Stomach (tissue), 9 donors: Measurements from ENCODE around the gene PAH. TPM values are rescaled to one million over a fixed set of nuclear protein-coding genes. Genes with fewer than 3 reads are reported as not detected.

ENCODE experiments used
- DNase-seq, 2 donors: peaks; one replicate each; pipeline versions ENCODE4 v3.0.0 to v3.0.0-alpha.2; 2013 to 2019
- H3K27ac ChIP-seq, 5 donors: fragments of 200-600 bp in 4 of 5; sonication (generic) in 4 of 5; one replicate each; pipeline ENCODE4 v1.5.1; 2013 to 2019; ENCODE audit warnings: mild to moderate bottlenecking in 1 of 5, moderate library complexity in 1 of 5
- H3K27me3 ChIP-seq, 3 donors: fragments of 200-600 bp; sonication (generic); one replicate each; pipeline ENCODE4 v1.5.1; 2017 to 2019; ENCODE audit warnings: mixed run types in 1 of 3
- H3K36me3 ChIP-seq, 4 donors: fragments of 200-600 bp; sonication (generic); 1 replicate in 3 of 4; 2 replicates in 1 of 4; pipeline ENCODE4 v1.5.1; 2016 to 2019
- H3K4me1 ChIP-seq, 4 donors: fragments of 200-600 bp; sonication (generic); one replicate each; pipeline ENCODE4 v1.5.1; 2016 to 2019
- H3K4me3 ChIP-seq, 4 donors: fragments of 200-600 bp; sonication (generic) in 3 of 4; one replicate each; pipeline ENCODE4 v1.5.1; 2016 to 2019; ENCODE audit warnings: mild to moderate bottlenecking in 1 of 4
- H3K9me3 ChIP-seq, 4 donors: fragments of 200-600 bp; sonication (generic); one replicate each; pipeline ENCODE4 v1.5.1; 2016 to 2019
- CTCF ChIP-seq, 7 experiments: fragments of 450-650 bp in 4 of 7; fragments of 200-600 bp in 3 of 7; sonication (generic) in 3 of 7; IDR thresholded peaks; one replicate each; pipeline ENCODE4 v1.5.1; 2016 to 2019; ENCODE audit warnings: antibody characterized with exemption in 7 of 7, control low read depth in 2 of 7, mild to moderate bottlenecking in 1 of 7
- EP300 ChIP-seq: sonication (generic); formaldehyde crosslinking; IDR thresholded peaks from one replicate; pipeline ENCODE4 v1.6.1; 2017; ENCODE audit warnings: antibody characterized with exemption
- POLR2A ChIP-seq, 4 donors: fragments of 450-650 bp; IDR thresholded peaks; one replicate each; pipeline ENCODE4 v1.6.1; 2016; ENCODE audit warnings: antibody characterized with exemption in 4 of 4, control low read depth in 2 of 4, mild to moderate bottlenecking in 1 of 4, moderate library complexity in 1 of 4
- POLR2AphosphoS5 ChIP-seq, 3 donors: sonication (generic); formaldehyde crosslinking; IDR thresholded peaks; one replicate each; pipeline ENCODE4 v1.6.1; 2016; ENCODE audit warnings: antibody characterized with exemption in 3 of 3
- WGBS, 5 donors: extraction: QIAGEN DNeasy Blood & Tissue Kit in 3 of 5; methylation state at CpG; one replicate each; pipeline versions ENCODE4 v1.1.5 to v1.1.7; 2013 to 2018; 5-methylcytosine and 5-hydroxymethylcytosine counted together
- intact Hi-C: fragments of 100-400 bp; cut with DNase I; formaldehyde crosslinking; loops from one replicate; pipeline ENCODE4 v1.15.1; 2023; ENCODE audit warnings: low total_unique reads
- polyA plus RNA-seq, 3 donors: library from polyadenylated mRNA; stranded (reverse); fragments of 200-250 nt; gene quantifications; one replicate each; pipeline ENCODE4 v1.2.3, GENCODE V29; 2013
- total RNA-seq, 5 donors: library from RNA; depleted of rRNA; stranded (reverse); fragments of >200 nt; gene quantifications; one replicate each; pipeline versions ENCODE4 v1.1.0 to v1.2.3, GENCODE V29; 2014 to 2016
- donor health status: healthy with polysubstance abuse.
- donor health status: Bipolar disorder and iron deficiency.
- donor health status: healthy.

PAH gene
- total and polyA plus RNA-seq, 8 donors, result 0.08 to 1.1 TPM; not detected in 6

GRCh38 chr12:102913453-102914226 lies 3.4 kb downstream of the PAH start:
- intact Hi-C loops, result no loop called here
- Histone ChIP-seq H3K27ac (no peak overlapping the region), H3K4me3 (no peak overlapping the region), H3K27me3 (peaks cover 0 to 15% (median 4%) of the 10 kb centered on the region in 3 donors), H3K9me3 (no peaks in the 10 kb centered on the region), H3K4me1 (peaks cover 0 to 9% (median 7%) of the 10 kb centered on the region in 4 donors), H3K36me3 (no peaks in the 10 kb centered on the region)
- DNase-seq, result no peak
- WGBS, 5 donors, result 78 to 87% (median 82%) methylated on average over 2 of the region's 2 CpGs
- TF ChIP-seq EP300, result no peak
- no peak for TF ChIP-seq CTCF (IDR thresholded peaks at IDR 0.05)
- TF ChIP-seq POLR2AphosphoS5 (IDR thresholded peaks at IDR 0.05), result no peak
- TF ChIP-seq POLR2A (IDR thresholded peaks at IDR 0.05), result no peak

DNA sequence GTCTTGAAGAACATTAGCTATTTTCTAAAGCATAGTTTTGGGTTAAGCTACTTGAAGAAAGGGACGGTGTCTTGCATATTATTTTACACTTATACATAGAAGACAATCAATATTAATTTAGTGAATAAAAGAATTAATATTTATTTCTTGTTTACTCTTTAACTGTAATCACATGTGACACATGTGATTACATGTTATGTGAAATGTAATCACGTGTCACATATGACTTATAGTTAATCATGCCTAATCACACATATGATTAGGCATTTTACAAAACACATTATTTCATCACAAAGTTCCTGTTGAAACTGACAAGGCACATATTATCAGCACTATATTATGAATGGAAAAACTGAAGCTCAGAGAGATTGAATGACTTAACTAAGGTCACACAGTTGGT lies 4.8 kb downstream of the PAH start:
- Histone ChIP-seq H3K27me3 (peaks cover 0 to 8% (median 4%) of the 10 kb centered on the region in 3 donors), H3K27ac (no peak overlapping the region), H3K9me3 (no peaks in the 10 kb centered on the region), H3K4me1 (peaks cover 0 to 6% (median 4%) of the 10 kb centered on the region in 4 donors), H3K4me3 (no peak overlapping the region), H3K36me3 (no peaks in the 10 kb centered on the region)
- TF ChIP-seq POLR2AphosphoS5 (IDR thresholded peaks at IDR 0.05) (no peak), CTCF (IDR thresholded peaks at IDR 0.05) (no peak), EP300 (no peak), POLR2A (IDR thresholded peaks at IDR 0.05) (no peak)
- WGBS, 5 donors, result 79 to 89% (median 86%) methylated on average over 2 of the region's 2 CpGs
- DNase-seq, result no peak
- intact Hi-C loops, result no loop called here

- 75 to 90% (median 88%) methylated on average over 3 of the region's 3 CpGs for WGBS, 5 donors
- Histone ChIP-seq H3K36me3 (no peaks in the 10 kb centered on the region), H3K4me3 (no peak overlapping the region), H3K27ac (no peak overlapping the region), H3K9me3 (no peaks in the 10 kb centered on the region), H3K27me3 (no peaks in the 10 kb centered on the region), H3K4me1 (no peaks in the 10 kb centered on the region)
- TF ChIP-seq POLR2A (IDR thresholded peaks at IDR 0.05) (no peak), POLR2AphosphoS5 (IDR thresholded peaks at IDR 0.05) (no peak), EP300 (no peak), CTCF (IDR thresholded peaks at IDR 0.05) (no peak)
- intact Hi-C loops, result no loop called here
- no peak for DNase-seq
These were observed 5.7 kb downstream of the PAH start for GRCh38 chr12:102911320-102911719.

DNA sequence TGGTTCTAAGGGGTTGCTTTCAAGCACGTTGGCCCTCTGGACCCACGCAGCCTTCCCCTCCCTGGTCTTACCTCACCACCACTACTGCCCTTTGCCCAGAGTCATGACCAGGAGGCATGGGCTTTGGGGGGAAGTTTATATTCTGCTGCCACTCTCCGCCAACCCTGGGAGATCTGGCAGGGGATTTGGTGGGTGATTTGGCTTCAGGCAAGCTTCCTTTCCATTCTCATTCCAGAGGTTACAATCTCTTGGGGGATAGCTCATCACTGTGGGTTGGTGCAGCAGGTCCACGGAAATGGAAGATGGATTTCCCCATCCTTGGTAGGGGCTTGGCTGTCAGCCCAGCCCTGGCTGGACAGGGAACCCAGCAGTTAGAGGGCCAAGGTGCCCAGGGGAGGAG lies 6.3 kb downstream of the PAH start:
- WGBS, 5 donors, result 83 to 92% (median 86%) methylated on average over 4 of the region's 4 CpGs
- DNase-seq, result no peak
- Histone ChIP-seq H3K9me3 (no peaks in the 10 kb centered on the region), H3K36me3 (no peaks in the 10 kb centered on the region), H3K27me3 (no peaks in the 10 kb centered on the region), H3K4me3 (no peak overlapping the region), H3K4me1 (no peaks in the 10 kb centered on the region), H3K27ac (no peak overlapping the region)
- intact Hi-C loops, result no loop called here
- no peak for TF ChIP-seq CTCF (IDR thresholded peaks at IDR 0.05)
- TF ChIP-seq POLR2AphosphoS5 (IDR thresholded peaks at IDR 0.05), result no peak
- TF ChIP-seq POLR2A (IDR thresholded peaks at IDR 0.05), result no peak
- no peak for TF ChIP-seq EP300
